Endodermal cell (in vitro differentiated cells): ENCODE measurements around the gene ABCC10. TPM values are rescaled to one million over a fixed set of nuclear protein-coding genes. Genes with fewer than 3 reads are reported as not detected.

Experiments used
- DNase-seq: peaks from one replicate; pipeline ENCODE4 v3.0.0-alpha.2; 2017
- H3K27ac ChIP-seq: 2 replicates; pipeline ENCODE4 v1.5.1; 2013; ENCODE audit warnings: mild to moderate bottlenecking, low read depth, low read length, moderate library complexity
- H3K27me3 ChIP-seq: 2 replicates; pipeline ENCODE4 v1.6.1; 2013; ENCODE audit warnings: mild to moderate bottlenecking, low read length, moderate library complexity; ENCODE audit not compliant: insufficient read depth, control insufficient read depth, poor library complexity, severe bottlenecking
- H3K36me3 ChIP-seq: 2 replicates; pipeline ENCODE4 v1.7.0; 2013; ENCODE audit warnings: mild to moderate bottlenecking, low read length, moderate library complexity; ENCODE audit not compliant: control insufficient read depth, insufficient read depth
- H3K4me1 ChIP-seq: one replicate; pipeline ENCODE4 v1.7.0; 2013; ENCODE audit warnings: low read length; ENCODE audit not compliant: control insufficient read depth, insufficient read depth
- H3K4me3 ChIP-seq: 2 replicates; pipeline ENCODE4 v1.5.1; 2013; ENCODE audit warnings: mild to moderate bottlenecking, low read length, moderate library complexity
- H3K9ac ChIP-seq: 2 replicates; pipeline ENCODE4 v1.6.1; 2013; ENCODE audit warnings: mild to moderate bottlenecking, low read length, moderate library complexity; ENCODE audit not compliant: poor library complexity, severe bottlenecking; ENCODE audit errors: extremely low read depth
- H3K9me3 ChIP-seq: 2 replicates; pipeline ENCODE4 v1.6.1; 2013; ENCODE audit warnings: mild to moderate bottlenecking, low read length, moderate library complexity; ENCODE audit not compliant: control insufficient read depth
- H3K27ac Mint-ChIP-seq: 2 replicates; pipeline ENCODE4 v1.8.0; 2020; ENCODE audit warnings: mixed read lengths
- H3K27me3 Mint-ChIP-seq: 2 replicates; pipeline ENCODE4 v1.8.0; 2021; ENCODE audit warnings: mild to moderate bottlenecking, mixed read lengths; ENCODE audit not compliant: insufficient read depth
- H3K36me3 Mint-ChIP-seq: 2 replicates; pipeline ENCODE4 v1.8.0; 2020; ENCODE audit warnings: low read depth, mixed read lengths
- H3K4me1 Mint-ChIP-seq: 2 replicates; pipeline ENCODE4 v1.8.0; 2020; ENCODE audit warnings: mixed read lengths
- H3K4me3 Mint-ChIP-seq: 2 replicates; pipeline ENCODE4 v1.8.0; 2020; ENCODE audit warnings: mild to moderate bottlenecking, moderate library complexity, mixed read lengths
- H3K9me3 Mint-ChIP-seq: 2 replicates; pipeline ENCODE4 v1.8.0; 2020; ENCODE audit warnings: mild to moderate bottlenecking, mixed read lengths
- CTCF ChIP-seq: fragments of 200-600 bp; sonication (generic); conservative IDR thresholded peaks from 2 replicates; pipeline ENCODE4 v1.5.0; 2021; ENCODE audit warnings: antibody characterized with exemption, mild to moderate bottlenecking
- WGBS, 2 experiments: methylation state at CpG; one replicate each; pipeline versions ENCODE4 v1.1.5 to v1.1.7; 2013; ENCODE audit warnings: missing lambda C conversion rate in 2 of 2, mixed read lengths in 1 of 2; ENCODE audit not compliant: insufficient coverage in 1 of 2, insufficient read length in 1 of 2; 5-methylcytosine and 5-hydroxymethylcytosine counted together
- long read RNA-seq, 4 experiments: library from polyadenylated mRNA in 2 of 4; library from RNA in 1 of 4; library from capped mRNA in 1 of 4; stranded (forward) in 3 of 4; unstranded in 1 of 4; transcript quantifications; one replicate each; pipeline ENCODE4 v2.0.0, GENCODE V29; 2020 to 2021; ENCODE audit warnings: inconsistent platforms in 1 of 4
- polyA plus RNA-seq, 2 experiments: library from polyadenylated mRNA; stranded (reverse); fragments of 50-300 nt; gene quantifications; one replicate each; pipeline ENCODE4 v1.2.3, GENCODE V29; 2013
- total RNA-seq, 2 donors: library from RNA; stranded (reverse); fragmentation: NEBNext Ultra II Directional in 1 of 2; extraction: Animal tissue kit (Norgen Biotek cat#: 25700) in 1 of 2; gene quantifications; 2 replicates in 1 of 2; 3 replicates in 1 of 2; pipeline ENCODE4 v1.2.1, GENCODE V29; 2021

The ABCC10 gene
- total RNA-seq, result 10 to 100 TPM; 34.1 to 44.8 TPM
- polyA plus RNA-seq (2013, experiment 1 of 2), result 26.7 TPM
- polyA plus RNA-seq (2013, experiment 2 of 2), result 25.0 TPM
- long read RNA-seq, experiment 1, partial matches to known transcripts, result 5 of 8 reads
- long read RNA-seq, experiment 1, other reads (novel, unspliced or antisense), result 3 of 8 reads
- long read RNA-seq, experiment 2, full-length matches to known transcripts, result 2 of 51 reads
- long read RNA-seq, experiment 2, partial matches to known transcripts, result 18 of 51 reads
- long read RNA-seq, experiment 2, other reads (novel, unspliced or antisense), result 31 of 51 reads
- long read RNA-seq, experiment 3, full-length matches to known transcripts, result 6 of 62 reads
- long read RNA-seq, experiment 3, partial matches to known transcripts, result 29 of 62 reads
- long read RNA-seq, experiment 3, other reads (novel, unspliced or antisense), result 27 of 62 reads
- long read RNA-seq, experiment 4, result 0 reads

- H3K27me3 ChIP-seq, result no peaks in the 10 kb centered on the region
- H3K36me3 ChIP-seq, result no peaks in the 10 kb centered on the region
- peak within 1 kb of the TSS; percentile 87 for H3K4me3 Mint-ChIP-seq
- peak; percentile 98 for DNase-seq
- peaks cover 12% of the 10 kb centered on the region for H3K9me3 ChIP-seq
- TF ChIP-seq CTCF, result peak; percentile 71
- no peaks in the 10 kb centered on the region for H3K4me1 ChIP-seq
- peaks cover 10% of the 10 kb centered on the region for H3K36me3 Mint-ChIP-seq
- peaks cover 27% of the 10 kb centered on the region for H3K9me3 Mint-ChIP-seq
- 1% methylated on average over 26 to 49 of the region's 49 CpGs for WGBS, 2 experiments
- H3K9ac ChIP-seq, result peak within 1 kb of the TSS; percentile 77
- peak within 1 kb of the TSS; percentile 80 for H3K27ac ChIP-seq
- peak within 1 kb of the TSS; percentile 85 for H3K4me3 ChIP-seq
- H3K4me1 Mint-ChIP-seq, result peaks cover 10% of the 10 kb centered on the region
- peaks cover under 1% of the 10 kb centered on the region for H3K27me3 Mint-ChIP-seq
- peak within 1 kb of the TSS; percentile 98 for H3K27ac Mint-ChIP-seq
Observed at GRCh38 chr6:43427406-43428111, at the start of gene ABCC10. ABCC10 (plus strand) TSS chr6:43427541; CDS start chr6:43427979, 438 bp downstream.

GRCh38 chr6:43377710-43378229, 49.6 kb upstream of the ABCC10 start:
- Mint-ChIP-seq H3K4me3 (no peak overlapping the region), H3K27ac (no peak overlapping the region)
- 91% methylated on average over 1 of the region's 2 CpGs; no CpG with 5 or more reads in 1 of the 2 experiments for WGBS, 2 experiments

More at GRCh38 chr6:43377710-43378229, 49.6 kb upstream of the ABCC10 start:
- H3K9me3 ChIP-seq, result no peaks in the 10 kb centered on the region
- H3K27me3 ChIP-seq, result peaks cover 30% of the 10 kb centered on the region
- no peak overlapping the region for H3K4me3 ChIP-seq
- H3K9me3 Mint-ChIP-seq, result no peaks in the 10 kb centered on the region
- DNase-seq, result no peak
- no peaks in the 10 kb centered on the region for H3K36me3 Mint-ChIP-seq
- H3K36me3 ChIP-seq, result no peaks in the 10 kb centered on the region
- peaks cover 4% of the 10 kb centered on the region for H3K4me1 ChIP-seq
- no peaks in the 10 kb centered on the region for H3K4me1 Mint-ChIP-seq
- no peak overlapping the region for H3K9ac ChIP-seq
- H3K27ac ChIP-seq, result no peak overlapping the region
- TF ChIP-seq CTCF, result no peak
- H3K27me3 Mint-ChIP-seq, result peaks cover 13% of the 10 kb centered on the region
